A673 (cell line): ENCODE data around the gene TRAM2. TPM values are rescaled to one million over a fixed set of nuclear protein-coding genes. Genes with fewer than 3 reads are reported as not detected.

Experiments used
- BruUV-seq: library from RNA; stranded (reverse); fragments of 400-500 nt; replicated peaks from 2 replicates; lab custom pipeline; 2021; lab: Mats Ljungman, UMichigan
- CTCF ChIA-PET: fragments of 300-600 bp; sonication (Branson Sonifier 250); formaldehyde crosslinking; loops from one replicate; lab custom pipeline; 2022; ENCODE audit warnings: antibody characterized with exemption; lab: Charles Lee
- POLR2A ChIA-PET: fragments of 300-600 bp; sonication (Branson Sonifier 250); formaldehyde crosslinking; loops from one replicate; lab custom pipeline; 2022; ENCODE audit warnings: antibody characterized with exemption; ENCODE audit not compliant: low non-redundant PET; lab: Charles Lee
- DNase-seq: peaks from one replicate; pipeline ENCODE4 v3.0.0-alpha.2; 2015; ENCODE audit warnings: low spot score
- H3K27ac ChIP-seq: fragments of 200-600 bp; sonication (generic); 2 replicates; pipeline ENCODE4 v1.5.1; 2016; ENCODE audit warnings: mixed run types, low read depth, mild to moderate bottlenecking, mixed read lengths, antibody characterized with exemption, low read length; ENCODE audit not compliant: poor library complexity, severe bottlenecking
- H3K27me3 ChIP-seq: fragments of 200-600 bp; sonication (generic); replicated peaks from 2 replicates; pipeline ENCODE4 v1.6.1; 2017; ENCODE audit warnings: mixed run types, low read depth, mild to moderate bottlenecking, mixed read lengths, antibody characterized with exemption, low read length; ENCODE audit not compliant: insufficient read depth, poor library complexity
- H3K36me3 ChIP-seq: fragments of 200-600 bp; sonication (generic); 2 replicates; pipeline ENCODE4 v1.6.1; 2016; ENCODE audit warnings: mixed run types, mild to moderate bottlenecking, mixed read lengths, antibody characterized with exemption, low read length; ENCODE audit not compliant: insufficient read depth, poor library complexity, severe bottlenecking
- H3K4me1 ChIP-seq: fragments of 200-600 bp; sonication (generic); 2 replicates; pipeline ENCODE4 v1.6.1; 2017; ENCODE audit warnings: mixed run types, mild to moderate bottlenecking, mixed read lengths, antibody characterized with exemption, low read length; ENCODE audit not compliant: insufficient read depth, poor library complexity, severe bottlenecking
- H3K4me3 ChIP-seq: fragments of 200-600 bp; sonication (generic); 2 replicates; pipeline ENCODE4 v1.5.1; 2016; ENCODE audit warnings: low read depth, mixed run types, mild to moderate bottlenecking, mixed read lengths, low read length; ENCODE audit not compliant: poor library complexity, severe bottlenecking
- H3K9me3 ChIP-seq: fragments of 200-600 bp; sonication (generic); 2 replicates; pipeline ENCODE4 v1.6.1; 2016; ENCODE audit warnings: mixed run types, low read depth, mild to moderate bottlenecking, mixed read lengths, antibody characterized with exemption, low read length; ENCODE audit not compliant: poor library complexity, severe bottlenecking
- EZH2 ChIP-seq: fragments of 200-600 bp; sonication (generic); IDR thresholded peaks from 2 replicates; pipeline ENCODE4 v1.6.1; 2017; ENCODE audit warnings: borderline replicate concordance, low read depth, mild to moderate bottlenecking, mixed read lengths, antibody characterized with exemption, low read length; ENCODE audit not compliant: poor library complexity, severe bottlenecking
- intact Hi-C: fragments of 100-400 bp; cut with micrococcal nuclease; formaldehyde crosslinking; loops from one replicate; pipeline ENCODE4 v1.10.0; 2022; ENCODE audit not compliant: unreplicated experiment
- total RNA-seq: library from RNA; stranded (reverse); gene quantifications from 2 replicates; pipeline ENCODE4 v1.2.3, GENCODE V29; 2021
- TF ChIP-seq, protein P1 (sequence below): fragments of 300-800, 200-600 bp; sonication (generic); conservative IDR thresholded peaks from 2 replicates; pipeline ENCODE4 v1.5.1; 2017; ENCODE audit warnings: low read depth, mild to moderate bottlenecking, antibody characterized with exemption, low read length, moderate library complexity, mixed read lengths

Gene TRAM2
- total RNA-seq, 1 experiment from 2014 or later: 21.9 TPM

DNA sequence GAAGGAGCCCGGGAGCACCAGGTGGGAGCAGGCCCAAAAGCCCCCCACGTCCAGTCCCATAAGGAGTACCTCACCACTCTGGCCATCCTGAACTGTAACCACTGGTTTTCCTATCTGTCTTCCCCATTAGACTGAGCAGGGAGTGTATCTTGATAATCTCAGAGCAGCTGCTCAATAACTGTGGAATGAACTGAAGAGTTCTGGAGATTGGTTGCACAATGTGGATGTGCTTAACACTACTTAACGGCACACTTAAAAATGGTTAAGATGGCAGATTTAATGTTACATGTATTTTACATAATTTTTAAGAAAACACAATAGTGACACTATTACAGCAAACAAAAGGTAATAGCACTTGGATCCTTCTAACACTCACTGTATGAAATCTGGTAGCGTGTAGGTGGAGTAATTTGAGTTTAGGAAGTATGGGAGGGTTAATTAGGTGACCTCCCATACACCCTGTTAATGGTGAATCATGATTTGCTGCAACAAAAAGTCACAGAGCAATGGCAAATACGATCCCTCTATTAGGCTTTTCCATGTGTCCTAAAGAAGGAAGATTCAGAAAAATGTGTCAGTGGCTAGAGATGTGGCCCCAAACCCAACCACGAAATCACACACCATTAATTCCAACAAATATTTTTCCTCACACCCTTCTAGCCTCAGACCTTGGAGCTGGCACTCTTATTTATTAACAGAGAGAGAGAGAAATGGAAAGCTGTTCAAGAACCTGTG, 18.4 kb downstream of the TRAM2 start:
- ChIA-PET CTCF (no interaction called here), POLR2A (no interaction called here)
- Histone ChIP-seq H3K9me3 (no peaks in the 10 kb centered on the region), H3K27me3 (no peaks in the 10 kb centered on the region), H3K36me3 (no peaks in the 10 kb centered on the region), H3K27ac (no peak overlapping the region), H3K4me1 (peaks cover 9% of the 10 kb centered on the region), H3K4me3 (no peak overlapping the region)
- DNase-seq: no peak
- intact Hi-C loops: no loop called here
- BruUV-seq: no TSS peak
- TF ChIP-seq, protein P1, sequence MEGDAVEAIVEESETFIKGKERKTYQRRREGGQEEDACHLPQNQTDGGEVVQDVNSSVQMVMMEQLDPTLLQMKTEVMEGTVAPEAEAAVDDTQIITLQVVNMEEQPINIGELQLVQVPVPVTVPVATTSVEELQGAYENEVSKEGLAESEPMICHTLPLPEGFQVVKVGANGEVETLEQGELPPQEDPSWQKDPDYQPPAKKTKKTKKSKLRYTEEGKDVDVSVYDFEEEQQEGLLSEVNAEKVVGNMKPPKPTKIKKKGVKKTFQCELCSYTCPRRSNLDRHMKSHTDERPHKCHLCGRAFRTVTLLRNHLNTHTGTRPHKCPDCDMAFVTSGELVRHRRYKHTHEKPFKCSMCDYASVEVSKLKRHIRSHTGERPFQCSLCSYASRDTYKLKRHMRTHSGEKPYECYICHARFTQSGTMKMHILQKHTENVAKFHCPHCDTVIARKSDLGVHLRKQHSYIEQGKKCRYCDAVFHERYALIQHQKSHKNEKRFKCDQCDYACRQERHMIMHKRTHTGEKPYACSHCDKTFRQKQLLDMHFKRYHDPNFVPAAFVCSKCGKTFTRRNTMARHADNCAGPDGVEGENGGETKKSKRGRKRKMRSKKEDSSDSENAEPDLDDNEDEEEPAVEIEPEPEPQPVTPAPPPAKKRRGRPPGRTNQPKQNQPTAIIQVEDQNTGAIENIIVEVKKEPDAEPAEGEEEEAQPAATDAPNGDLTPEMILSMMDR: no peak
- no peak for TF ChIP-seq EZH2

DNA sequence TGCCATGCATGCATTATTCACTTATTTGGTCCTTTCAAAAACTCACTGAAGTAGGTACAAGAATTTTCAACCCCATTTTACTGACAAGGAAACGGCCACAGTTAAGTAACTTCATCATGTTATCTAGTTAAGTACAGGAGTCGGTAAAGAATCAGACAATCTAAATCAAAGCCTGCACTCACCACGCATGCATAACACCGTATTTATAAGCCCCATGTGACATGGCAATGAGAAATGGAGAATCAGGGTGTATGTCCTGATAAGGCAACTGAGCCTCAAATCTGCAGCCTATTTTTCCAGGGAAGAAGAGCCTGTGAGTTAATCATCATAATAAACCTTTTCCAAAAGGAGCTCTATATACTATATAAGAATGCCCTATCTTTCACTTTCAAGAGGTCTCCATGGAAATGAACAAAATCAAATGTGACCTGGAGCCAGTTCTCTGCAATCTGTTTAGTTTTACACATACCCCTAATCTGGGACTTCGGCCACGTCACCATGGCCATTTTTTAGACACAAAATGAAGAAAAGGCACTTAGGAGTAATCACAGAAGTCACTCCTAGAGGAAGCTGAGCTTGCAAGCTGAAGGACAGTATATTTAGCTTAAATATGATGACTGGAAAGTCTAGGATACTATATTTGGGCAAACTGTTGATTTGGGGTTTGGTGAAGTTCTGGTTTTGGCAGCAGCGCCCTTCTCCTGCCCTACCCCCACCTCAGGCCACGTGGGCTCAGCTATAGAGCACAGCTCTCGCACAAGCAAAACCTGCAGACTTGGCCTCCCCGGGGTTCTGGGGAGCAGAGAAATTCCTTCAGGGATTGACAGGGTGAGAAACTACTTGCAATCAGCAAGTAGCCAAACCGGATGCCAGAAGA, 19.2 kb downstream of the TRAM2 start:
- BruUV-seq: no TSS peak
- peaks cover 9% of the 10 kb centered on the region for H3K4me1 ChIP-seq
- no peaks in the 10 kb centered on the region for H3K36me3 ChIP-seq
- intact Hi-C loops: no loop called here
- no peaks in the 10 kb centered on the region for H3K27me3 ChIP-seq
- ChIA-PET CTCF (no interaction called here), POLR2A (no interaction called here)
- TF ChIP-seq EZH2: no peak
- TF ChIP-seq, protein P1: no peak
- H3K27ac ChIP-seq: no peak overlapping the region
- H3K9me3 ChIP-seq: no peaks in the 10 kb centered on the region
- H3K4me3 ChIP-seq: no peak overlapping the region
- DNase-seq: no peak

DNA sequence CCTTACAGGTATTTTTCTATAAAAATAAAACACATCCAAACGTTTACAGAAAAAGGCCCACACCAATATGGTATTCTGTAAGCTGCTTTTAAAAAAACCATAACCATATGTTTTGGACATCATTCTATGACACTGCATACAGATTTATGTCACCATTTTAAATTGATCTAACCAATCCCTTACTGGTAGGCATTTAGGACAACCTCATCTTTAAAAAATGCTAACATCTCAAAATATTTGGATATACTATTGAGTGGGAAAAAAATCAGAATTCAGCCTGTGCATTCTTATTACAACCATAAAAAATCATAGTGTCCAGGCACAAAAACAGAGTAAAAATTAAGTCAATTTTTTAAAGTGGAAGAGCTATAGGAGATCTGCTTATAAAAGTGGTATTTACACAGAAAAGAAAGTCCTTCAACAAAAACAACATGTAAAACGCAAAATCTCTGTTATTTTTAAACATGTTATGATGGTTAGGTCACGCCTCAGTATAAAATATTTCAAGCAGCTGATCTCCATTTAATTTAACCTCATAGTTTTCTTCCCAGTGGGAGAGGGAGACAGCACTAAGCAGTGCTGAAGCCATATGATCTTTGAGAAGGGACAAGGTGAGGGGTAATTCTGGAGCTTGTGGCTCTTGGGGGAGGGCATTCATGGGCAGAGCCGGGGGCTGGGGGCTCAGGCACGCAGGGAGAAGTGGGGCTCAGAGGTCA, 21.2 kb downstream of the TRAM2 start:
- POLR2A ChIA-PET: no interaction called here
- BruUV-seq: no TSS peak
- H3K27me3 ChIP-seq: no peaks in the 10 kb centered on the region
- CTCF ChIA-PET: no interaction called here
- H3K4me3 ChIP-seq: no peak overlapping the region
- no peaks in the 10 kb centered on the region for H3K9me3 ChIP-seq
- TF ChIP-seq EZH2: no peak
- TF ChIP-seq, protein P1: no peak
- H3K36me3 ChIP-seq: no peaks in the 10 kb centered on the region
- H3K4me1 ChIP-seq: peaks cover 23% of the 10 kb centered on the region
- intact Hi-C loops: no loop called here
- DNase-seq: no peak
- H3K27ac ChIP-seq: no peak overlapping the region
